Lower leg skin (tissue), 3 donors: ENCODE results near the gene SCRN3.

ENCODE experiments used
- CTCF ChIP-seq, 3 donors: fragments of 450-650 bp; IDR thresholded peaks; one replicate each; pipeline ENCODE4 v1.5.1; 2016; ENCODE audit warnings: antibody characterized with exemption in 3 of 3, mild to moderate bottlenecking in 3 of 3, moderate library complexity in 2 of 3
- POLR2A ChIP-seq, 2 donors: fragments of 450-650 bp; IDR thresholded peaks; one replicate each; pipeline ENCODE4 v1.6.1; 2016 to 2017; ENCODE audit warnings: antibody characterized with exemption in 2 of 2, mild to moderate bottlenecking in 1 of 2, moderate library complexity in 1 of 2

- no peak for TF ChIP-seq CTCF (IDR thresholded peaks at IDR 0.05)
- no peak for TF ChIP-seq POLR2A (IDR thresholded peaks at IDR 0.05)
These were observed 2.2 kb downstream of the SCRN3 start for GRCh38 chr2:174397773-174398172.
